HG02588 (cell line): Measurements from ENCODE around the gene KIAA1217.

Experiments
- ATAC-seq: cut with Tn5 transposase; IDR thresholded peaks from one replicate; pipeline ENCODE4 v1.9.1; 2021; ENCODE audit warnings: mild to moderate bottlenecking, moderate library complexity; ENCODE audit not compliant: unreplicated experiment

KIAA1217 gene

GRCh38 chr10:24279166-24279565 lies 70.2 kb downstream of the KIAA1217 start:
- ATAC-seq = no peak

DNA sequence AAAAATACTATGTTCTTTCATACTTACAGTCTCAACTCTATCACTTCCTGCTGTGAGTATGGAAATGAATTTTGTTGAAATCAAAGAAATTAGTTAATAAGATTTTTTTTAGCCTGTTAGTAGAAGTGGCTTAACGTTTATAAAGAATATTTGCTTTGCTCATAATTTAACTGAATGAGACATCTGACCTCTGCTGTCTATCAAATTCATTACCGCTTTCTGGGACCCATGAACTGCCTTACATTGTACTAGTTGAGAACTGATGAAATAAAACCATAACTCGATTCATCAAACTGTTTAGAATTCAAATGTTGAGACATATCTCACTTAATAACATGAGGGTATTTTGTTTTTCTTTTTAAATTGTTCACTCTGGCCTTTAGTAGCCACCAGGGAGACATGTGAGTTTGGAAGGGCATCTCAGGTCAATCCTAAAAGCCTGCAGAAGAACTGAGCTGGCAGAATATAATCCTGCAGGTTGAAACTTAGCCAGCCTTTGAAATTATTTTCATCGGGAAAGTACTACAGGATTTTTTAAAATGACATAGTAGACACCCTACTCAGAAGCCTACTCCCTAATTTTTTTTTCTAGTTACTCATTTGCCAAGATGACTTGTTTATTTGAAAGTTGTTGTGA lies 78.7 kb downstream of the KIAA1217 start:
- no peak for ATAC-seq

GRCh38 chr10:24288581-24288980 lies 79.6 kb downstream of the KIAA1217 start:
- no peak for ATAC-seq

GRCh38 chr10:24289235-24289634 lies 80.3 kb downstream of the KIAA1217 start:
- no peak for ATAC-seq

DNA sequence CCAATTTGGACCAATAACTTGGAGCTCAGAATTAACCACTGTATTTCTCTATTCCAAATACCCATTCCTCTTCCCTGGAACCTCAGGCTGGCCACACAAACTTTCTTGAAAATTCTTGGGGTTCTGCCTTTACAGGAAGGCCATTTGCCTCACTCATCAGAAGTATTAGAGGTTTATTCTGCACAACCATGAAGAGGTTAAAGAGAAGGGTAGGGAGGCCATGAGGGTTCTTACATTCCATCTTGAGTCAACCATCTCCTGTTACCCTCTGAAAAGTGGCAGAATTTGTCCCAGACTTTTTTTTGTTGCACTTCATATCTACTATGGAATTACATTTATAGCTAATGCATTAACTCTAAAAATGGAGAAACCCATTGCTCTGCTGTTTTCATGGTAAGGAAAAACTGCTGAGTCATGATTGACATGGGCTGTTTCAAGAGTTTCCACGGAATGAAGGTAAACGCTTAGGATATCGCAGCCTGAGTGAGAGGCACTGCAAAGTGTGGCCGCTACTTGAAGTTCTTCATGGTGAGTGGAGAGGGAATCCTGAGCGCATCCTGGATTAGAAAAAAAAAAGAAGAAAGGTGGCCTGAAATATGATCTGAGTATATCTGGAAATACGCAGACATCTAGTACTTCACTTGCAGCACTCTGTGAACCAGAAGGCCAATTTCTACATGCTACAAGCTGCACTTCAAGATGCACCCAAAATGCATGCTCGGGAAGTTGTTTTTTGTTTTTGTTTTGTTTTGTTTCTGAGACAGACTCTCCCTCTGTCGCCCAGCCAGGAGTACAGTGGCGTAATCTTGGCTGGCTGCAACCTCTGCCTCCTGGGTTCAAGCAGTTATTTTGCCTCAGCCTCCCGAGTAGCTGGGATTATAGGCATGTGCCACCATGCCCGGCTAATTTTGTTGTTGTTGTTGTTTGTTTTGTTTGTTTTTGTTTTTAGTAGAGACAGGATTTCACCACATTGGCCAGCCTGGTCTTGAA lies 83.7 kb downstream of the KIAA1217 start:
- ATAC-seq = no peak

- ATAC-seq = no peak
Observed at GRCh38 chr10:24299578-24300260, 90.8 kb downstream of the KIAA1217 start.

GRCh38 chr10:24303522-24304310 lies 94.8 kb downstream of the KIAA1217 start:
- ATAC-seq = no peak

- ATAC-seq = no peak
Observed at GRCh38 chr10:24305551-24306506, 96.9 kb downstream of the KIAA1217 start.

DNA sequence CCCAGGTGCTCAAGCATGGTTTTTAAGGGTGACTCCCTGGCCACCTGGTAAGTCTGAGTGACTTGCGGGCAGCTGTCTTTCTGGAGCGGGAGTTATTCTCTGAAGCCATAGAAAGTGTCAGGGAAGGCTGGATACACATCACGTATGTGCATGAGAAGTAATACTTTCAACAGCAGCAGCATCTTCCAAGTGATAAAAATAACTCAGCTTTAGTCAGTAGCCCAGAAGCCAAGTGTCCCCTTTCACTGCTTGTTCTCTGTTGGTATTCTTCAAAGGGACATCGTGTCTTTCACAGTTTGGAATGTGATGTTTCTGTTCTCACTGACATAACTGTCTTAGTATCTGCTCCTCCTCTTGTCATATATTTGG lies 97.6 kb downstream of the KIAA1217 start:
- ATAC-seq = no peak

GRCh38 chr10:24307116-24307515 lies 98.2 kb downstream of the KIAA1217 start:
- no peak for ATAC-seq

- ATAC-seq = no peak
Observed at GRCh38 chr10:24307696-24308485, 99.0 kb downstream of the KIAA1217 start.

DNA sequence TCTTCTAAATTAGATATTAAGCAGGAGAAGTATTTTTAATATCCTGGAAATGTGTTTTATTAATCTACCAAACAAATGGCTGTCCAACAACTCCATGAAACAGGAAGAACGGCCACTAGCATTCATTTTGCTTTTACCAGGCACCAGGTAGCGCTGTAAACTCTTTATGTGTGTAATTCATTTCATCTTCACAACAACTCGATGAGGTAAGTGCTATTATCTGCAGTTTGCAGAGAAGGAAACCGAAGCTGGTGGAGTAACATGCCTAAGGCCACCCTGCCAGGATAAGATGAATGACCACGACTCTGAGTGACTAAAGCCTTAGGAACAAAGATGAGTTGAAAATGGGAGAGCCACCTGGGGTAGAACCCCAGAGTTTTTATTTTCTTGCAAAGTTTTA lies 101.2 kb downstream of the KIAA1217 start:
- ATAC-seq = no peak

GRCh38 chr10:24311888-24312287 lies 103.0 kb downstream of the KIAA1217 start:
- no peak for ATAC-seq

- ATAC-seq = no peak
Observed at GRCh38 chr10:24313283-24313682, 104.3 kb downstream of the KIAA1217 start.

DNA sequence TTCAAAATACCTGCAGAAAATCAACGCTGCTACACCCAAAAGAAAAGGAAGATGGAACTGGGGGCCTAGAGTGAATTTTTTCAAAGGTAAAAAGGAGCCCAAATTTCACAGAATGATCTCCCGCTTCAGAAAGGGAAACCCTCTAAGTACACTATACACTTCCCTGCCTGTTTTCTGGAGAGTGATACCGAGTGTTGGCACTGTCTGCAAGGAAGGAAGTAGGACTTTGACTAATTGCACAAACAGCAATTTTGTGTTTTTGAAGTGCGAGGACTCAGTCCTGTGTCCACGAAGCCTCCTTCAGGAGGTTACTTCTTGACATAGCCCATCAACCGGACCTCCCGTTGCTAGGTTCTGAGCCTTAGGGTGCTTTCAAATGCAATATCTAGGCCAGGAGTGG lies 106.3 kb downstream of the KIAA1217 start:
- ATAC-seq = no peak

GRCh38 chr10:24318517-24318916 lies 109.6 kb downstream of the KIAA1217 start:
- no peak for ATAC-seq

- no peak for ATAC-seq
Observed at GRCh38 chr10:24320373-24320772, 111.4 kb downstream of the KIAA1217 start.

DNA sequence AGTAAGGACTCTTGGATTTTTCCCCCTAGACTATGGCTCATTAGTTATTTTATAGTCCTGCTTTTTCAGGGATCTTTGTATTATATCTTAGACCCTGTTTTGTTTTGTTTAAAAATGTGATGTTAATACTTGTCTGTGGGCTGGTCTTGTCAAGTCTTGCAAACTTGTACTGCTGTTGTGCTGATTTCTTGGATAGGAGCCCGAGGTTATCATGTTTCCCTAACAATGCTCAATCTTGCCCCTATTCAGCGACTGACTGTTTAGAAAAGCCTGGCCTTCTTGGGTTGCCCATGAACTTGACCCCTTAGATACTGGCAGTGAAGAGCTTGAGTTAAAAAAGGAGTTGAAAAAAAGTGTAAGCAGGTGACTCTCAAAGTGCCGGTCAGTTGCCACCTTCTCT lies 115.7 kb downstream of the KIAA1217 start:
- ATAC-seq = no peak

- no peak for ATAC-seq
Observed at GRCh38 chr10:24331457-24331856, 122.5 kb downstream of the KIAA1217 start.
